GM21723 (cell line): ENCODE data around the gene CCDC6.
"Not testable (repeated sequence)": the region's sequence is repeated elsewhere in the genome, so short reads cannot be mapped to it uniquely, and the experiment has no call there.

Experiments used
- ATAC-seq: cut with Tn5 transposase; IDR thresholded peaks from one replicate; pipeline ENCODE4 v1.9.1; 2021; ENCODE audit warnings: mild to moderate bottlenecking, moderate library complexity; ENCODE audit not compliant: unreplicated experiment

Gene CCDC6

GRCh38 chr10:59773088-59773487, 133.3 kb downstream of the CCDC6 start:
- no peak for ATAC-seq

DNA sequence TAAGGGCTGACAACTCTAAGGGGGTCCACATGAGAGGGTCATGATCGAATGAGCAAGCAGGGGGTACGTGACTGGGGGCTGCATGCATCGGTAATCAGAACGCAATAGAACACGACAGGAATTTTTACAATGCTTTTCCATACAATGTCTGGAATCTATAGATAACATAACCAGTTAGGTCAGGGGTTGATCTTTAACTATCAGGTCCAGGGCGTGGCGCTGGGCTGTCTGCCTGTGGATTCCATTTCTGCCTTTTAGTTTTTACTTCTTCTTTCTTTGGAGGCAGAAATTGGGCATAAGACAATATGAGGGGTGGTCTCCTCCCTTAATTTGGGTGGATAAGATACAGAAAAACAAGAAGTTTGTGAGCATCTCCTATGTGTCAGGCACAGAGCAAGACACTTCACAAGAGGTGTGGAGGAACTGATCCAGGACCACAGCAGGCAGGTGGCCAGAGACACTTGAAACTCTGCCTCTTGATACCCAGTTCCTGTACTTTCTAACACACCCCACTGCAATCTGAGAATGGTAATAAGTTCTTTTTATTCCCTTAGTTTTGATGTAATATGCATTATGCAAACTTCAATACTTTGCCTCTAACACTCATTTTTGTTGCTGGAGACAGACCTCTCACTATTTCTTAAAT, 135.1 kb downstream of the CCDC6 start:
- no peak for ATAC-seq

DNA sequence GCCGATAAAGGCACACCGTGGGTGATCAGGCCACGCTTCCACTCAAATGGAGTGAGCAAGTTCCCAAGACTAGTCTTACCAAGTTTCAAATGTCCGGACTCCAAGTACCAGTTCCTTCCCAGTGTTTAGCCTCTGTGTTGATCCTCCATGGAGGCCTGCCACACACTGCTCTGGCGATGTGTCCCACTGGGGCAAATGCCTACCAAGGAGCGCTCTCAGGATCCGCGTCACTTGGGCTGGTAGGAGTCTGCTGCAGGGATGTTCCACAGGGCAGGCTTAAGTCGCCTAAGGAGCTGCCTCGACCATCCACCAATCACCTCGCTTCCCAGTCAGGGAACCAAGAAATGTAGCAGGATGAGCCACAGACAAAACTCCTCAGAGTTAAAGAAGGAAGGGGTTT, 135.7 kb downstream of the CCDC6 start:
- no peak for ATAC-seq

DNA sequence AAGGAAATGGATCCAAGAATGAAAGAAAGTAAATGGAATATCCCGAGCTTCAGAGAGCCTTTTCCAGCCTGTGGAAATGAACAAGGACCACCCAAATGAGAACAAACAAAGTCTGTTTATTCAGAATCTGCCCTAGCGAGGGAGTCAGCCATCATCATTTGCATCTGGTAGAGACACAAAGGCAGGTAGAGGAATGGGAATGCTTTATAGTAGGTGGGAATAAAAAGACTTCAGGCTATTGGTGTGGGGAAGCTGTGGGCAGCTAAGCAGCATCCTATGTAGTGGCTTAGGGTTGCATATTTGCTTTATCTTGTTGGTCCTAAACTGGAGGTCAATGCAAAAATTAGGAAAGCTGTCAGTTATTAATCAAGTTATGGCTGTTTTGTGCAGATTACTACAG, 143.9 kb downstream of the CCDC6 start:
- no peak for ATAC-seq

DNA sequence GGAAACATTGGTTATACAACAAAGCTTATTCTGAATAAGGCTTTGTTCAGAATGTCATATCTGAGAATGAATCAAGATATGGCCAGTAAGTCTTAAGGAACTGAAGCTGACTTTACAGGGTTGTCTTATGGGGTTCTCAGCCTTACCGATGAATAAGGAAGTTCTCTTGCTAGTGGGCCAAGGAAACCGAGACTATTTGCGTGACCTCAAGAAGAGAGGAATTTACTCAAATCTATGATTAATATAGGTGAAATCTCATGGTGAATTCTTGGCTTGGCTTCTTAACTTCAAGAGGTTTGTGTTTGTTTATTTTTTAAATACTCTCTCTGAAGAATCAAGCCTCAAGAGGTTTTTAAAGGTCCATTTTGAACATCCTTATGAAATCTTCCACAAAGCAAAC, 148.4 kb downstream of the CCDC6 start:
- ATAC-seq, result no peak

DNA sequence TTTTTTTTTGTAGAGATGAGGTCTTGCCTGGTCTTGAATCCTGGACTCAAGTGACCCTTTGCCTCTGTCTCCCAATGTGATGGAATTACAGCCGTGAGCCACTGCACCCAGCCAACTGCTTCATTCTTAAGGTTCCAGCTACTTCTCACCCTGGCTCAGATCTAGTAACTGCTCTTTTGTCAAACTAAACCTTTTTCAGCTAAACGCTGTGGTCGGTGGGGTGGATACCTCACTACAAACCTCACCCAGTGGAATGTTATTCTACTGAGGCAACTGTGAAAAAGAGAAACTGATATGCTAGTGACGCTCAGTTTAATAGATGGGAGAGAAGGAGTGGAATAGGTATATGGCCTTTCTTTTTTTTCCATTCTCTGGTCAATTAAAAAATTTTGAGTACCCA, 151.4 kb downstream of the CCDC6 start:
- no peak for ATAC-seq

- no peak for ATAC-seq
Observed at GRCh38 chr10:59753267-59753666, 153.1 kb downstream of the CCDC6 start, which contains the start of gene MRLN. Gene MRLN, minus strand, starts transcription at chr10:59753455.

DNA sequence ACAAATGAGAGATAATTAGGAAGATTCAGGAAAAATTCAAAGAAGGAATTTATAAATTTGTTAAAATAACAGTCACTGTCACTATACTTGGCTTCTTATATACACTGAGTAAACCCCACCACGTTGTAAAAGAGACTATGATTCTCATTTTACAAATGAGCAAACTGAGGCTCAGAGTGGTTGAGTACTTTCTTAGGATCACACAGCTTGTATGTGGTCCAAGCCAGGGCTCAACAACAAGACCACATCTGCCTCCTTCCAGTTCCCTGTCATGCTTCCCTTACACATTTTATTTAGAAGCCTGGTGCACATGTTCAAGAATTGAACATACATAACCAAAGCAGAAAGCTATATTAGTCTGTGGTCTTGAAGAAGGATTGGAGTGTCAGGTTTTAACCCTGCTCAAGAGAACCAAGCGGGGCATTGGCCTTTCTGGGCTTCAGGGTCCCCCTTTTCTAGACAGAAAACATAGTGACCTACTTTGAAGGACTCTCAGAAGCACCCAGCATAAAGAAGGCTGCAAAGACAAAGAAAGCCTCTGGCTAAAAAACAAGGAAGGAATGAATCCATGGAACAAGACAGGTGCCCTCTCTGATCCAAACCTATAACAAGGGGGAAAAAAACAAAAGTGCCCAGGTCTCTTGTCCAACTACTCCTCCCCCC, 153.9 kb downstream of the CCDC6 start:
- ATAC-seq, result no peak

DNA sequence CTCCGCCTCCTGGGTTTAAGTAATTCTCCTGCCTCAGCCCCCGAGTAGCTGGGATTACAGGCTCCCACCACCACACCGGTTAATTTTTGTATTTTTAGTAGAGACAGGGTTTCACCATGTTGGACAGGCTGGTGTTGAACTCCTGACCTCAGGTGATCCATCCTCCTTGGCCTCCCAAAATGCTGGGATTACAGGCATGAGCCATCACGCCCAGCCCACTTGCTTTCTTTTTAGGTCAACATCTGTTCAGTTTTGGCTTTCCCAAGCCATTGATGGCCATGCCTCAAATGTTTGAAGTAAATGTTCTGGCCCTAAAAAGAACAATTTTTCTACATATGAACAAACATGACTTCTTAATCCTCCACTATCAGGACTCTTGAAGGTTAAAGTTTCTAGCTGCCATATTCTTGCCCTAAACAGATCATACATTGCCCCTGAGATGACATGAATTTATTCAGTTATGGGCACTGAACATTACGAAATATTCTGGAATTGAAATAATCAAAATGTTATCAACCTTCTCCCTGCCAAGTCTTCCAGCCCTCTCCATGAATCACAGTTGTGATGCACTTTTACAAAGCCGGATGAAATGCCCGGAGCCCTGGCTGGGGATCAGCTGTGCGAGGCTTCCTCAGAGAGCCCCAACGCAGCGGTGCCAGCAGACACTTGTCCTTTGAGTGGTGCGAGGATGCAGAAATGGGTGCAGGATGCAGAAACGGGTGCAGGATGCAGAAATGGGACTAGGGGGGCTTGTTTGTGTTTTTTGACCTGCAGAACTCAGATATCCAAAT, 156.0 kb downstream of the CCDC6 start:
- ATAC-seq, result no peak

GRCh38 chr10:59748834-59749233, 157.5 kb downstream of the CCDC6 start:
- peak; percentile 49 for ATAC-seq

- ATAC-seq, result no peak
Observed at GRCh38 chr10:59745163-59745650, 161.1 kb downstream of the CCDC6 start.

DNA sequence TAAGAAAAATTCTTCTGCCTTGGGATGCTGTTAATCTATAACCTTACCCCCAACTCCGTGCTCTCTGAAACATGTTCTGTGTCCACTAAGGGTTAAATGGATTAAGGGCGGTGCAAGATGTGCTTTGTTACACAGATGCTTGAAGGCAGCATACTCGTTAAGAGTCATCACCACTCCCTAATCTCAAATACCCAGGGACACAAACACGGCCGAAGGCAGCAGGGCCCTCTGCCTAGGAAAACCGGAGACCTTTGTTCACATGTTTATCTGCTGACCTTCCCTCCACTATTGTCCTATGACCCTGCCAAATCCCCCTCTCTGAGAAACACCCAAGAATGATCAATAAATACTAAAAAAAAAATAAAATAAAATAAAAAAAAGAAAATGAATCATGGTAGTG, 161.6 kb downstream of the CCDC6 start:
- ATAC-seq, result not testable (repeated sequence)

DNA sequence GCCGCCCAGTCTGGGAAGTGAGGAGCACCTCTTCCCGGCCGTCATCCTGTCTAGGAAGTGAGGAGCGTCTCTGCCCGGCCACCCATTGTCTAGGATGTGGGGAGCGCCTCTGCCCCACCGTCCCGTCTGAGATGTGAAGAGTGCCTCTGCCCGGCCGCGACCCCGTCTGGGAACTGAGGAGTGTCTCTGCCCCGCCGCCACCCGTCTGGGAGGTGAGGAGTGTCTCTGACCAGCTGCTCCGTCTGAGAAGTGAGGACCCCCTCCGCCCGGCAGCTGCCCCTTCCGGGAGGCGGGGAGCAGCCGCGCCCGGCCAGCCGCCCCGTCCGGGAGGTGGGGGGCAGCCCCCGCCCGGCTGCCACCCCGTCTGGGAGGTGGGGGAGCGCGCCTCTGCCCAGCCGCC, 162.2 kb downstream of the CCDC6 start:
- not testable (repeated sequence) for ATAC-seq

- ATAC-seq, result no peak
Observed at GRCh38 chr10:59741583-59741982, 164.8 kb downstream of the CCDC6 start.

GRCh38 chr10:59741048-59741447, 165.3 kb downstream of the CCDC6 start:
- no peak for ATAC-seq
